GM21515 (cell line): Measurements from ENCODE around the gene RUNX2.

ENCODE experiments used
- ATAC-seq: cut with Tn5 transposase; IDR thresholded peaks from one replicate; pipeline ENCODE4 v1.9.1; 2021; ENCODE audit not compliant: unreplicated experiment

Gene RUNX2

GRCh38 chr6:45609141-45609638 is 281.1 kb downstream of the RUNX2 start:
- no peak for ATAC-seq

- ATAC-seq, result no peak
These were observed 282.2 kb downstream of the RUNX2 start for GRCh38 chr6:45610374-45610773.

- ATAC-seq, result no peak
These were observed 282.7 kb downstream of the RUNX2 start for GRCh38 chr6:45610832-45611231.

GRCh38 chr6:45611491-45611890 is 283.4 kb downstream of the RUNX2 start:
- no peak for ATAC-seq

GRCh38 chr6:45613656-45614055 is 285.5 kb downstream of the RUNX2 start:
- no peak for ATAC-seq

- ATAC-seq, result no peak
These were observed 286.6 kb downstream of the RUNX2 start for GRCh38 chr6:45614488-45615285.

GRCh38 chr6:45616209-45616608 is 288.1 kb downstream of the RUNX2 start:
- ATAC-seq, result no peak

GRCh38 chr6:45617441-45617840 is 289.3 kb downstream of the RUNX2 start:
- no peak for ATAC-seq

- no peak for ATAC-seq
These were observed 290.1 kb downstream of the RUNX2 start for GRCh38 chr6:45618259-45618658.

GRCh38 chr6:45619211-45619760 is 291.2 kb downstream of the RUNX2 start:
- ATAC-seq, result no peak

- ATAC-seq, result no peak
These were observed 291.9 kb downstream of the RUNX2 start for GRCh38 chr6:45619994-45620471.

GRCh38 chr6:45624228-45624627 is 296.1 kb downstream of the RUNX2 start:
- no peak for ATAC-seq

GRCh38 chr6:45625191-45625664 is 297.1 kb downstream of the RUNX2 start:
- no peak for ATAC-seq

- no peak for ATAC-seq
These were observed 298.2 kb downstream of the RUNX2 start for GRCh38 chr6:45626087-45626891.

- ATAC-seq, result no peak
These were observed 302.2 kb downstream of the RUNX2 start for GRCh38 chr6:45630314-45630713.

- ATAC-seq, result no peak
These were observed 302.7 kb downstream of the RUNX2 start for GRCh38 chr6:45630801-45631200.

GRCh38 chr6:45631396-45631795 is 303.3 kb downstream of the RUNX2 start:
- ATAC-seq, result no peak

- ATAC-seq, result no peak
These were observed 305.3 kb downstream of the RUNX2 start for GRCh38 chr6:45633272-45633908.

GRCh38 chr6:45634231-45634630 is 306.1 kb downstream of the RUNX2 start:
- ATAC-seq, result no peak

GRCh38 chr6:45635284-45635867 is 307.2 kb downstream of the RUNX2 start:
- ATAC-seq, result no peak

- no peak for ATAC-seq
These were observed 308.9 kb downstream of the RUNX2 start for GRCh38 chr6:45637056-45637455.
